IMR-90 (cell line): ENCODE results near the gene UBXN2A. TPM values are rescaled to one million over a fixed set of nuclear protein-coding genes. Genes with fewer than 3 reads are reported as not detected.

Source experiments
- ATAC-seq: fragments of 200-7000 bp; cut with Tn5 transposase; 2 replicates; pipeline ENCODE4 v1.9.1; 2020; ENCODE audit warnings: low read depth, mild to moderate bottlenecking, moderate library complexity
- BruUV-seq: library from RNA; stranded (reverse); fragments of 400-500 nt; replicated peaks from 2 replicates; lab custom pipeline; 2021; lab: Mats Ljungman, UMichigan
- CTCF ChIA-PET: fragments of 300-600 bp; formaldehyde crosslinking; extraction: SDS; loops from one replicate; lab custom pipeline; 2021; ENCODE audit warnings: antibody characterized with exemption; lab: Yijun Ruan, JAX
- POLR2A ChIA-PET: fragments of 300-600 bp; sonication (Branson Sonifier 250); formaldehyde crosslinking; loops from one replicate; lab custom pipeline; 2022; ENCODE audit warnings: antibody characterized with exemption; ENCODE audit not compliant: unreplicated experiment; lab: Charles Lee
- DNase-seq: peaks from one replicate; pipeline ENCODE4 v3.0.0; 2013
- H2AFZ ChIP-seq: replicated peaks from 2 replicates; pipeline ENCODE3; 2013; ENCODE audit warnings: low read length, mild to moderate bottlenecking; ENCODE audit not compliant: poor library complexity
- H2AK5ac ChIP-seq: 2 replicates; pipeline ENCODE4 v1.6.1; 2013; ENCODE audit warnings: low read depth, low read length, inconsistent platforms
- H2AK9ac ChIP-seq: replicated peaks from 2 replicates; pipeline ENCODE3; 2013; ENCODE audit warnings: mild to moderate bottlenecking, low read depth, low read length, moderate library complexity; ENCODE audit not compliant: poor library complexity
- H2BK120ac ChIP-seq: 2 replicates; pipeline ENCODE4 v1.6.1; 2013; ENCODE audit warnings: low read depth, low read length, inconsistent platforms
- H2BK15ac ChIP-seq: 3 replicates; pipeline ENCODE4 v1.6.1; 2013; ENCODE audit warnings: low read depth, low read length, inconsistent platforms
- H2BK20ac ChIP-seq: 2 replicates; pipeline ENCODE4 v1.6.1; 2013; ENCODE audit warnings: low read depth, mild to moderate bottlenecking, inconsistent platforms, low read length, moderate library complexity
- H2BK5ac ChIP-seq: 2 replicates; pipeline ENCODE4 v1.6.1; 2013; ENCODE audit warnings: mild to moderate bottlenecking, low read depth, low read length, inconsistent platforms; ENCODE audit not compliant: poor library complexity, severe bottlenecking
- H3K14ac ChIP-seq: replicated peaks from 2 replicates; pipeline ENCODE4 v1.6.1; 2013; ENCODE audit warnings: low read depth, low read length, inconsistent platforms
- H3K18ac ChIP-seq: 2 replicates; pipeline ENCODE4 v1.6.1; 2013; ENCODE audit warnings: low read depth, low read length, control low read depth
- H3K23ac ChIP-seq: 2 replicates; pipeline ENCODE4 v1.6.1; 2013; ENCODE audit warnings: low read depth, low read length, inconsistent platforms
- H3K27ac ChIP-seq: 2 replicates; pipeline ENCODE4 v1.5.1; 2013; ENCODE audit warnings: mild to moderate bottlenecking, control low read depth, low read length; ENCODE audit not compliant: insufficient read depth
- H3K27me3 ChIP-seq: 2 replicates; pipeline ENCODE4 v1.6.1; 2013; ENCODE audit warnings: low read length; ENCODE audit not compliant: control insufficient read depth, insufficient read depth
- H3K36me3 ChIP-seq: 2 replicates; pipeline ENCODE4 v1.6.1; 2013; ENCODE audit warnings: low read length, mixed read lengths; ENCODE audit not compliant: control insufficient read depth, insufficient read depth
- H3K4ac ChIP-seq: 2 replicates; pipeline ENCODE4 v1.6.1; 2013; ENCODE audit warnings: low read depth, low read length, inconsistent platforms
- H3K4me1 ChIP-seq: 2 replicates; pipeline ENCODE4 v1.6.1; 2013; ENCODE audit warnings: low read length, mixed read lengths; ENCODE audit not compliant: control insufficient read depth, insufficient read depth
- H3K4me2 ChIP-seq: 2 replicates; pipeline ENCODE4 v1.6.1; 2013; ENCODE audit warnings: low read depth, mild to moderate bottlenecking, control low read depth, low read length, moderate library complexity
- H3K4me3 ChIP-seq: 2 replicates; pipeline ENCODE4 v1.5.1; 2013; ENCODE audit warnings: low read depth, mild to moderate bottlenecking, control low read depth, low read length, moderate library complexity; ENCODE audit not compliant: insufficient read depth
- H3K56ac ChIP-seq: 2 replicates; pipeline ENCODE4 v1.6.1; 2013; ENCODE audit warnings: low read length, inconsistent platforms; ENCODE audit not compliant: insufficient read depth; ENCODE audit errors: extremely low read depth
- H3K79me1 ChIP-seq, 2 experiments: 2 replicates each; pipeline ENCODE4 v1.6.1; 2013; ENCODE audit warnings: low read length in 2 of 2, inconsistent platforms in 1 of 2, low read depth in 1 of 2
- H3K9ac ChIP-seq: 2 replicates; pipeline ENCODE4 v1.6.1; 2013; ENCODE audit warnings: low read depth, low read length, control low read depth
- H3K9me1 ChIP-seq: 2 replicates; pipeline ENCODE4 v1.6.1; 2013; ENCODE audit warnings: low read length, inconsistent platforms; ENCODE audit not compliant: insufficient read depth
- H3K9me3 ChIP-seq: 2 replicates; pipeline ENCODE4 v1.6.1; 2013; ENCODE audit warnings: low read length; ENCODE audit not compliant: control insufficient read depth, insufficient read depth
- H4K20me1 ChIP-seq: 2 replicates; pipeline ENCODE4 v1.6.1; 2013; ENCODE audit warnings: low read length, inconsistent platforms; ENCODE audit not compliant: insufficient read depth
- H4K5ac ChIP-seq: 2 replicates; pipeline ENCODE4 v1.6.1; 2013; ENCODE audit warnings: mild to moderate bottlenecking, low read depth, low read length, control low read depth
- H4K8ac ChIP-seq, 2 experiments: 2 replicates each; pipeline ENCODE4 v1.6.1; 2013; ENCODE audit warnings: low read depth in 2 of 2, low read length in 2 of 2, control low read depth in 1 of 2, inconsistent platforms in 1 of 2
- H4K91ac ChIP-seq: 2 replicates; pipeline ENCODE4 v1.6.1; 2013; ENCODE audit warnings: low read depth, low read length, inconsistent platforms; ENCODE audit not compliant: insufficient read depth
- CEBPB ChIP-seq: IDR thresholded peaks from 2 replicates; pipeline ENCODE4 v1.6.1; 2012; ENCODE audit warnings: low read depth, low read length, improper control_type of control experiment
- FOS ChIP-seq: fragments of 150-350 bp; IDR thresholded peaks from 2 replicates; pipeline ENCODE4 v1.6.1; 2016; ENCODE audit warnings: low read depth, low read length
- WGBS, 2 experiments: methylation state at CpG; one replicate each; pipeline versions ENCODE4 v1.1.5 to v1.1.7; 2013; ENCODE audit warnings: missing lambda C conversion rate in 2 of 2; ENCODE audit not compliant: insufficient read length in 1 of 2; ENCODE audit errors: extremely low coverage in 2 of 2; 5-methylcytosine and 5-hydroxymethylcytosine counted together
- dilution Hi-C: fragments of 300-500 bp; cut with HindIII; formaldehyde crosslinking; loops from one replicate; pipeline ENCODE4 v1.14.3; 2018; ENCODE audit warnings: low sequenced_read_pairs; ENCODE audit not compliant: unreplicated experiment
- in situ Hi-C: fragments of 300-500 bp; cut with MboI; formaldehyde crosslinking; loops from 3 replicates; pipeline ENCODE4 v1.14.3; 2019; ENCODE audit warnings: low sequenced_read_pairs, inconsistent platforms, mixed read lengths
- intact Hi-C: fragments of 100-400 bp; cut with micrococcal nuclease; formaldehyde crosslinking; loops from 2 replicates; pipeline ENCODE4 v1.10.0; 2022
- polyA plus RNA-seq, 3 experiments: library from polyadenylated mRNA; depleted of rRNA; stranded (reverse); fragments of >200 nt; gene quantifications; 2 replicates each; pipeline ENCODE4 v1.2.3, GENCODE V29; 2012; ENCODE audit warnings: low replicate concordance in 1 of 3
- total RNA-seq: library from RNA; depleted of rRNA; stranded (reverse); fragments of >200 nt; gene quantifications from 2 replicates; pipeline ENCODE4 v1.2.3, GENCODE V29; 2012

Gene UBXN2A
- total and polyA plus RNA-seq, 2 of the 4 experiments (the other 2 are of a cell fraction): 4.6 to 7.7 TPM

DNA sequence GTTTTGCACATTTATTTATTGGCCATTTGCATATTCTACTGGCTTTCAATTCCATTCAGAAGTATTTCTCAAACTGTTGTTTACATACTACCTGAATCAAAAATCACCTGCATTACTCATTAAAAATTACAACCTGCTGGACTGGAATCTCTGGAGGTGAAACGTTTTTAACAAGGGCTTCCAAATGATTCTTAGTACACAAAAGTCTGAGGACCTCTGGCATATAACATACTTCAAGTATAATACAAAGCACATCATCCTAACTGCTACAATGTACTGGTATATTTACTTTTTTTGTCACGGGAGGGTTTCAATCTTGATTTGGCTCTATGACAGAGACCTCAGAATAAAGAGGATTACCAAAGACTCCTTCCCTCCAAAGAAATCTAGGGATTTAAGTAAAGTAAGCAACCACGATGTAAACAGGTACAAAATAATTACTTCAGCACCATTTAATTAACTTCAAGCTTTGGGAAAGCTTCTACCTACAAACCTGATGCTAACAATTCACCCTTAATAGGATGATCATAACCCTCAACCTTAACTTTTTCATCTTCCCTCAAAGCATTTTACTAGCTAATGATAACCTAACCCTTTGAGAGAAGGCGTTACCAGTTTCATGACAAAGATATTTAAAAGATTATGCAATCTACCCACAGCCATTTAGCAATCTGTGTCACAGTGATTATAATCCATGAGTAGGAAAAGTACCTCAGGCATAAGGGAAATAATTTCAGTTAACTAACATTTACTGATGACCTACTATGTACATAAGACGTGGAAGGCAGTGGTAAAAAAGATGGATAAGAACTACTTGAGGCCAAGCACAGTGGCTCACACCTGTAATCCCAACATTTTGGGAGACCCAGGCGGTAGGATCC lies 38.1 kb upstream of the UBXN2A start:
- H3K27ac ChIP-seq: no peak overlapping the region
- ATAC-seq (no peak), DNase-seq (peak; percentile 41)
- no peak overlapping the region for H2BK15ac ChIP-seq
- dilution Hi-C loops: no loop called here
- H3K14ac ChIP-seq: no peak overlapping the region
- CTCF ChIA-PET: no interaction called here
- H2BK5ac ChIP-seq: no peak overlapping the region
- BruUV-seq: no TSS peak
- H2AK9ac ChIP-seq: no peak overlapping the region
- peaks cover 22 to 49% of the 10 kb centered on the region in 2 experiments for H3K79me1 ChIP-seq
- H3K27me3 ChIP-seq: no peaks in the 10 kb centered on the region
- peaks cover 9% of the 10 kb centered on the region for H3K9me1 ChIP-seq
- POLR2A ChIA-PET: no interaction called here
- H2AFZ ChIP-seq: no peak overlapping the region
- H3K9me3 ChIP-seq: no peaks in the 10 kb centered on the region
- no peak overlapping the region for H2AK5ac ChIP-seq
- H3K4me3 ChIP-seq: no peak overlapping the region
- H3K4me1 ChIP-seq: peaks cover 6% of the 10 kb centered on the region
- H4K20me1 ChIP-seq: peaks cover 27% of the 10 kb centered on the region
- no peak overlapping the region; a peak in 1 of 4 replicates for H4K8ac ChIP-seq
- H2BK120ac ChIP-seq: no peak overlapping the region
- in situ Hi-C loops: no loop called here
- intact Hi-C loops: no loop called here
- no peak overlapping the region for H4K91ac ChIP-seq
- H3K18ac ChIP-seq: no peak overlapping the region
- WGBS, 2 experiments: no CpG with 5 or more reads among the region's 6 CpGs
- H3K4ac ChIP-seq: no peak overlapping the region
- TF ChIP-seq CEBPB (peak; percentile 94), FOS (no peak; the same call in 1 of the 2 replicates)
- no peak overlapping the region for H3K9ac ChIP-seq
- no peak overlapping the region for H2BK20ac ChIP-seq
- no peaks in the 10 kb centered on the region for H3K36me3 ChIP-seq
- H4K5ac ChIP-seq: no peak overlapping the region
- no peak overlapping the region for H3K23ac ChIP-seq
- no peak overlapping the region for H3K56ac ChIP-seq
- H3K4me2 ChIP-seq: no peak overlapping the region
